SK-N-SH (cell line): Measurements from ENCODE around the gene FHIP2A. TPM values are rescaled to one million over a fixed set of nuclear protein-coding genes. Genes with fewer than 3 reads are reported as not detected.
"Not testable (repeated sequence)": the region's sequence is repeated elsewhere in the genome, so short reads cannot be mapped to it uniquely, and the experiment has no call there.

Source experiments
- CTCF ChIA-PET: fragments of 300-600, 350-600 bp; formaldehyde crosslinking; extraction: SDS; loops from one replicate; lab custom pipeline; 2021; lab: Yijun Ruan, JAX
- POLR2A ChIA-PET: fragments of 350-600 bp; sonication (Branson Sonifier 250); formaldehyde crosslinking; extraction: SDS; loops from one replicate; lab custom pipeline; 2020; ENCODE audit warnings: antibody characterized with exemption, inconsistent platforms; lab: Yijun Ruan, JAX
- DNase-seq: peaks from one replicate; pipeline ENCODE4 v3.0.0; 2012
- H2AFZ ChIP-seq: fragments of 200-600 bp; sonication (generic); 2 replicates; pipeline ENCODE4 v1.8.1; 2016; ENCODE audit warnings: antibody characterized with exemption, mild to moderate bottlenecking, low read depth
- H3F3A ChIP-seq: fragments of 200-600 bp; sonication (generic); replicated peaks from 2 replicates; pipeline ENCODE3; 2016; ENCODE audit warnings: antibody characterized with exemption, mild to moderate bottlenecking; ENCODE audit not compliant: insufficient read depth
- H3K27ac ChIP-seq, 2 experiments: fragments of 200-500 bp in 1 of 2; fragments of 200-600 bp in 1 of 2; sonication (Bioruptor generic) in 1 of 2; sonication (generic), shearing (Covaris generic) in 1 of 2; 2 replicates each; pipeline versions ENCODE4 v1.5.1 to v1.6.1; 2014 to 2016; ENCODE audit warnings: low read depth in 2 of 2, inconsistent platforms in 1 of 2, low read length in 1 of 2, mild to moderate bottlenecking in 1 of 2, mixed read lengths in 1 of 2
- H3K27me3 ChIP-seq: fragments of 200-600 bp; sonication (generic), shearing (Covaris generic); 2 replicates; pipeline ENCODE4 v1.6.1; 2016; ENCODE audit warnings: mixed run types; ENCODE audit not compliant: insufficient read depth
- H3K36me3 ChIP-seq, 2 experiments: fragments of 200-500 bp in 1 of 2; fragments of 200-600 bp in 1 of 2; sonication (Bioruptor generic) in 1 of 2; sonication (generic) in 1 of 2; replicated peaks in 1 of 2; 2 replicates each; pipeline versions ENCODE3 to v1.5.1; 2014 to 2016; ENCODE audit warnings: low read length in 1 of 2, mild to moderate bottlenecking in 1 of 2; ENCODE audit not compliant: insufficient read depth in 2 of 2, control insufficient read depth in 1 of 2
- H3K4me1 ChIP-seq, 2 experiments: fragments of 200-500 bp in 1 of 2; fragments of 200-600 bp in 1 of 2; sonication (Bioruptor generic) in 1 of 2; sonication (generic), shearing (Covaris generic) in 1 of 2; 2 replicates each; pipeline versions ENCODE4 v1.5.1 to v1.6.1; 2014 to 2016; ENCODE audit warnings: low read depth in 1 of 2, low read length in 1 of 2, mixed run types in 1 of 2; ENCODE audit not compliant: insufficient read depth in 2 of 2, control insufficient read depth in 1 of 2
- H3K4me2 ChIP-seq: fragments of 200-600 bp; sonication (generic), shearing (Covaris generic); 2 replicates; pipeline ENCODE4 v1.6.1; 2017; ENCODE audit warnings: mixed run types
- H3K4me3 ChIP-seq, 2 experiments: fragments of 200-500 bp in 1 of 2; fragments of 200-600 bp in 1 of 2; sonication (Bioruptor generic) in 1 of 2; sonication (generic), shearing (Covaris generic) in 1 of 2; 2 replicates each; pipeline versions ENCODE4 v1.5.1 to v1.8.1; 2014 to 2016; ENCODE audit warnings: low read depth in 2 of 2, inconsistent platforms in 1 of 2, low read length in 1 of 2, mild to moderate bottlenecking in 1 of 2, mixed read lengths in 1 of 2, moderate library complexity in 1 of 2
- H3K79me2 ChIP-seq: fragments of 200-600 bp; sonication (generic); 2 replicates; pipeline ENCODE4 v1.8.1; 2017; ENCODE audit warnings: mild to moderate bottlenecking; ENCODE audit not compliant: insufficient read depth
- H3K9ac ChIP-seq: fragments of 200-600 bp; sonication (generic); 2 replicates; pipeline ENCODE4 v1.6.1; 2017; ENCODE audit warnings: mixed run types
- H3K9me2 ChIP-seq: fragments of 200-600 bp; sonication (generic); 2 replicates; pipeline ENCODE4 v1.6.1; 2017; ENCODE audit warnings: mixed run types
- H3K9me3 ChIP-seq: fragments of 200-600 bp; sonication (generic); 2 replicates; pipeline ENCODE4 v1.6.1; 2017; ENCODE audit warnings: mixed run types, mild to moderate bottlenecking, moderate library complexity
- H4K20me1 ChIP-seq: fragments of 200-600 bp; sonication (generic); 2 replicates; pipeline ENCODE4 v1.6.1; 2017; ENCODE audit warnings: mild to moderate bottlenecking, mixed run types; ENCODE audit not compliant: insufficient read depth
- EZH2phosphoT487 ChIP-seq: fragments of 200-600 bp; sonication (generic); IDR thresholded peaks from 2 replicates; pipeline ENCODE4 v1.6.1; 2017; ENCODE audit warnings: low read depth, mixed run types, mild to moderate bottlenecking, antibody characterized with exemption, moderate library complexity, borderline replicate concordance
- GABPA ChIP-seq: IDR thresholded peaks from 2 replicates; pipeline ENCODE4 v1.4.0; 2012; ENCODE audit warnings: low read depth, mild to moderate bottlenecking
- GATA2 ChIP-seq: sonication (generic); formaldehyde crosslinking; IDR thresholded peaks from 2 replicates; pipeline ENCODE4 v1.5.0; 2020; ENCODE audit warnings: mild to moderate bottlenecking, missing genetic modification reagents
- JUND ChIP-seq: IDR thresholded peaks from 2 replicates; pipeline ENCODE4 v1.4.0; 2012
- MEF2A ChIP-seq: IDR thresholded peaks from 2 replicates; pipeline ENCODE4 v1.4.0; 2012; ENCODE audit warnings: low read depth, borderline replicate concordance
- NRF1 ChIP-seq: IDR thresholded peaks from 2 replicates; pipeline ENCODE4 v1.6.1; 2012; ENCODE audit warnings: low read depth, mild to moderate bottlenecking, low read length
- POLR2AphosphoS5 ChIP-seq: IDR thresholded peaks from 2 replicates; pipeline ENCODE4 v1.6.1; 2012; ENCODE audit warnings: low read depth, low read length
- RAD21 ChIP-seq: IDR thresholded peaks from 2 replicates; pipeline ENCODE4 v1.6.1; 2012; ENCODE audit warnings: mild to moderate bottlenecking, low read length
- RFX5 ChIP-seq: IDR thresholded peaks from 2 replicates; pipeline ENCODE4 v1.6.1; 2012; ENCODE audit warnings: mild to moderate bottlenecking, improper control_type of control experiment, low read length
- SMC3 ChIP-seq: IDR thresholded peaks from 2 replicates; pipeline ENCODE4 v1.6.1; 2012; ENCODE audit warnings: low read depth, low read length, improper control_type of control experiment
- TAF1 ChIP-seq: IDR thresholded peaks from 2 replicates; pipeline ENCODE4 v1.6.1; 2012; ENCODE audit warnings: low read depth, mild to moderate bottlenecking, low read length, moderate library complexity, borderline replicate concordance
- ZBTB33 ChIP-seq: IDR thresholded peaks from 2 replicates; pipeline ENCODE4 v1.4.0; 2012; ENCODE audit warnings: low read depth, borderline replicate concordance
- WGBS: methylation state at CpG from one replicate; pipeline ENCODE4 v1.1.6; 2017; ENCODE audit warnings: low lambda C conversion rate; 5-methylcytosine and 5-hydroxymethylcytosine counted together
- polyA plus RNA-seq, 3 experiments: library from polyadenylated mRNA; depleted of rRNA; stranded (reverse); fragments of >200 nt; gene quantifications; 2 replicates each; pipeline ENCODE4 v1.2.3, GENCODE V29; 2012
- TF ChIP-seq, protein P1 (sequence below): fragments of 150-350 bp; IDR thresholded peaks from 2 replicates; pipeline ENCODE4 v1.6.1; 2016; ENCODE audit warnings: mild to moderate bottlenecking, low read depth, low read length

FHIP2A gene
- polyA plus RNA-seq, 1 of the 3 experiments (the other 2 are of a cell fraction) = 6.1 TPM

DNA sequence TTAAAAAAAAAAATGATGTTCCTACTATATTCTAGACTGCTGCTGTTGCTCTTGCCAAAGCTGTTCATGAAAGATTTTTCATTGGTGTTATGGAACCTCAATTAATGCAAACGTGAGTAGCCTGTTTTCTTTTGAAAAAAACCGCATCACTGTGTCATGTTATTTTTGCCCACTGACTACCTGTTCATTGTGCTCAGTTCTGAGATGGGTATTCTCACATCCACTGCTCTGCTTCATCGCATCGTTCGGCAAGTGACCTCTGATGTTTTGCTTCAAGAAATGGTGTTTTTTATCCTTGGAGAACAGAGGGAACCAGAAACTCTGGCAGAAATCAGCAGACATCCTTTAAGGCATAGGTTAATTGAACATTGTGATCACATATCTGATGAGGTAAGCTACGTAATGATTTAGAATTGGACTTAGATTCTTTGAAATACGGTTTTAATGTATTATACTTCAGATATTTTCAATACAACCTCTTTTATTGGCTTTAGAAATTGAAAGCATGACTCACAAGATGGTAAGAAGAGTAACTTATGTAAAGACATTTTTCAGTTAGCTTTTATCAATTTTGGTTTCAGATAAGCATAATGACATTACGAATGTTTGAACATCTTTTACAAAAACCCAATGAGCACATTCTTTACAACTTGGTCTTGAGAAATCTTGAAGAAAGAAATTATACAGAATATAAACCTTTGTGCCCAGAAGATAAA, 24.6 kb downstream of the FHIP2A start:
- no peak overlapping the region for H3K4me3 ChIP-seq
- CTCF ChIA-PET = interaction anchor here (0.8 kb wide), 1 partner anchor 24 kb away, joined by 4 read pairs; no protein-coding TSS in a partner anchor
- POLR2A ChIA-PET = no interaction called here
- DNase-seq = no peak
- no peak overlapping the region for H2AFZ ChIP-seq
- no peaks in the 10 kb centered on the region for H3K9me3 ChIP-seq
- H3K9me2 ChIP-seq = no peaks in the 10 kb centered on the region
- H3K79me2 ChIP-seq = peaks cover 29% of the 10 kb centered on the region
- no peak overlapping the region for H3K9ac ChIP-seq
- no peak overlapping the region for H3K27ac ChIP-seq
- TF ChIP-seq, protein P1, sequence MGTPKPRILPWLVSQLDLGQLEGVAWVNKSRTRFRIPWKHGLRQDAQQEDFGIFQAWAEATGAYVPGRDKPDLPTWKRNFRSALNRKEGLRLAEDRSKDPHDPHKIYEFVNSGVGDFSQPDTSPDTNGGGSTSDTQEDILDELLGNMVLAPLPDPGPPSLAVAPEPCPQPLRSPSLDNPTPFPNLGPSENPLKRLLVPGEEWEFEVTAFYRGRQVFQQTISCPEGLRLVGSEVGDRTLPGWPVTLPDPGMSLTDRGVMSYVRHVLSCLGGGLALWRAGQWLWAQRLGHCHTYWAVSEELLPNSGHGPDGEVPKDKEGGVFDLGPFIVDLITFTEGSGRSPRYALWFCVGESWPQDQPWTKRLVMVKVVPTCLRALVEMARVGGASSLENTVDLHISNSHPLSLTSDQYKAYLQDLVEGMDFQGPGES = no peak
- no peak for TF ChIP-seq SMC3
- TF ChIP-seq GATA2 (CRISPR knock-in tag) = no peak
- no peak for TF ChIP-seq MEF2A
- no peak for TF ChIP-seq JUND
- no peak for TF ChIP-seq GABPA
- TF ChIP-seq NRF1 = no peak
- no peak for TF ChIP-seq POLR2AphosphoS5
- TF ChIP-seq TAF1 = no peak
- no peak for TF ChIP-seq RFX5
- TF ChIP-seq EZH2phosphoT487 = no peak
- no peak for TF ChIP-seq ZBTB33
- no peak for TF ChIP-seq RAD21
- TF ChIP-seq, all 33 proteins: peak for 0
- Histone ChIP-seq H3K4me2 (no peak overlapping the region), H3F3A (peaks cover 7% of the 10 kb centered on the region), H3K4me1 (no peaks in the 10 kb centered on the region), H4K20me1 (no peaks in the 10 kb centered on the region), H3K36me3 (peaks cover 73 to 93% of the 10 kb centered on the region in 2 experiments), H3K27me3 (no peaks in the 10 kb centered on the region)
- WGBS = 88% methylated on average over 8 of the region's 8 CpGs

DNA sequence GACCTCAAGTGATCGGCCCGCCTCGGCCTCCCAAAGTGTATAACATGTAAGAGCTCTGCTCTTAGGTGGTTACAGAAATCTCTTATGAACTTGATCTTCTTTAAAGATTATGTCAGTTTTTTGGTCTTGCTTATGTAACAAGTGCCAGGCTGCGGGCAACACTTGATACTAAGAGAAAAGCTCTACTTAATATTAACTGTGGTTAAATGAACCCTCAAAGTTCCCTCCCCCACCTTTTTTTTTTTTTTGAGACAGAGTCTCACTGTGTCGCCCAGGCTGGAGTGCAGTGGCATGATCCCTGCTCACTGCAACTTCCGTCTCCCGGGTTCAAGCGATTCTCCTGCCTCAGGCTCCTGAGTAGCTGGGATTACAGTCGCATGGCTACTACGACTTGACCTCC, 25.9 kb downstream of the FHIP2A start:
- H3F3A ChIP-seq, H3K4me2 ChIP-seq, H3K9me2 ChIP-seq, H4K20me1 ChIP-seq, H3K4me1 ChIP-seq, H3K27me3 ChIP-seq, H3K9me3 ChIP-seq, H3K4me3 ChIP-seq, DNase-seq, CTCF ChIA-PET, H3K9ac ChIP-seq, H2AFZ ChIP-seq, H3K27ac ChIP-seq, POLR2A ChIA-PET: not testable (repeated sequence)
- peaks cover 76 to 91% of the 10 kb centered on the region in 2 experiments for H3K36me3 ChIP-seq
- H3K79me2 ChIP-seq = peaks cover 17% of the 10 kb centered on the region
- WGBS = 86% methylated on average over 10 of the region's 10 CpGs
